Caco-2 (cell line): ENCODE results near the gene ZBTB24. TPM values are rescaled to one million over a fixed set of nuclear protein-coding genes. Genes with fewer than 3 reads are reported as not detected.

ENCODE experiments used
- BruUV-seq: library from RNA; stranded (reverse); fragments of 400-500 nt; replicated peaks from 2 replicates; lab custom pipeline; 2021; lab: Mats Ljungman, UMichigan
- CTCF ChIA-PET: fragments of 300-600 bp; sonication (Branson Sonifier 250); formaldehyde crosslinking; loops from one replicate; lab custom pipeline; 2022; ENCODE audit warnings: antibody characterized with exemption; lab: Charles Lee
- POLR2A ChIA-PET: fragments of 300-600 bp; sonication (Branson Sonifier 250); formaldehyde crosslinking; loops from one replicate; lab custom pipeline; 2022; ENCODE audit warnings: antibody characterized with exemption; lab: Charles Lee
- DNase-seq, 2 experiments: peaks; one replicate each; pipeline versions ENCODE4 v3.0.0 to v3.0.0-alpha.2; 2020 to 2022
- H3K27me3 ChIP-seq: replicated peaks from 2 replicates; pipeline ENCODE4 v1.6.0; 2011; ENCODE audit warnings: low read length; ENCODE audit not compliant: control insufficient read depth, insufficient read depth
- H3K36me3 ChIP-seq: 2 replicates; pipeline ENCODE4 v1.5.1; 2011; ENCODE audit warnings: low read length; ENCODE audit not compliant: control insufficient read depth, insufficient read depth
- H3K4me1 ChIP-seq: fragments of 250-450 bp; sonication (Bioruptor Pico); 2 replicates; pipeline ENCODE4 v1.5.1; 2020; ENCODE audit warnings: mild to moderate bottlenecking
- H3K4me3 ChIP-seq: 2 replicates; pipeline ENCODE4 v1.5.1; 2011; ENCODE audit warnings: low read depth, mild to moderate bottlenecking, control low read depth, low read length
- H3K9me3 ChIP-seq: fragments of 250-450 bp; sonication (Bioruptor Pico); 2 replicates; pipeline ENCODE4 v1.5.1; 2020; ENCODE audit warnings: mild to moderate bottlenecking, moderate library complexity
- H3K27ac Mint-ChIP-seq: one replicate; pipeline ENCODE4 v1.8.0; 2022; ENCODE audit warnings: mixed read lengths; ENCODE audit not compliant: unreplicated experiment
- H3K27me3 Mint-ChIP-seq: one replicate; pipeline ENCODE4 v1.8.0; 2022; ENCODE audit warnings: mixed read lengths; ENCODE audit not compliant: insufficient read depth, unreplicated experiment
- H3K36me3 Mint-ChIP-seq: one replicate; pipeline ENCODE4 v1.8.0; 2022; ENCODE audit warnings: mild to moderate bottlenecking, mixed read lengths; ENCODE audit not compliant: insufficient read depth, unreplicated experiment
- H3K4me1 Mint-ChIP-seq: one replicate; pipeline ENCODE4 v1.8.0; 2022; ENCODE audit warnings: low read depth, mixed read lengths; ENCODE audit not compliant: unreplicated experiment
- H3K4me3 Mint-ChIP-seq: one replicate; pipeline ENCODE4 v1.8.0; 2022; ENCODE audit warnings: mild to moderate bottlenecking, moderate library complexity, mixed read lengths; ENCODE audit not compliant: unreplicated experiment
- H3K9me3 Mint-ChIP-seq: one replicate; pipeline ENCODE4 v1.8.0; 2022; ENCODE audit warnings: mixed read lengths; ENCODE audit not compliant: unreplicated experiment
- intact Hi-C: fragments of 100-400 bp; cut with micrococcal nuclease; formaldehyde crosslinking; loops from one replicate; pipeline ENCODE4 v1.10.0; 2022; ENCODE audit not compliant: unreplicated experiment
- total RNA-seq: library from RNA; stranded (reverse); gene quantifications from 2 replicates; pipeline ENCODE4 v1.2.3, GENCODE V29; 2022
- TF ChIP-seq, protein P1 (sequence below), 2 experiments: fragments of 200-600 bp in 1 of 2; IDR thresholded peaks; 1 replicate in 1 of 2; 2 replicates in 1 of 2; pipeline versions ENCODE4 v1.5.1 to v1.8.0; 2011 to 2022; ENCODE audit warnings: antibody characterized with exemption in 1 of 2, control low read depth in 1 of 2, inconsistent platforms in 1 of 2, low read depth in 1 of 2, low read length in 1 of 2, mild to moderate bottlenecking in 1 of 2, moderate library complexity in 1 of 2; ENCODE audit not compliant: insufficient read depth in 1 of 2, severe bottlenecking in 1 of 2, unreplicated experiment in 1 of 2

ZBTB24 gene
- total RNA-seq, 1 experiment from 2014 or later = 10.3 TPM

DNA sequence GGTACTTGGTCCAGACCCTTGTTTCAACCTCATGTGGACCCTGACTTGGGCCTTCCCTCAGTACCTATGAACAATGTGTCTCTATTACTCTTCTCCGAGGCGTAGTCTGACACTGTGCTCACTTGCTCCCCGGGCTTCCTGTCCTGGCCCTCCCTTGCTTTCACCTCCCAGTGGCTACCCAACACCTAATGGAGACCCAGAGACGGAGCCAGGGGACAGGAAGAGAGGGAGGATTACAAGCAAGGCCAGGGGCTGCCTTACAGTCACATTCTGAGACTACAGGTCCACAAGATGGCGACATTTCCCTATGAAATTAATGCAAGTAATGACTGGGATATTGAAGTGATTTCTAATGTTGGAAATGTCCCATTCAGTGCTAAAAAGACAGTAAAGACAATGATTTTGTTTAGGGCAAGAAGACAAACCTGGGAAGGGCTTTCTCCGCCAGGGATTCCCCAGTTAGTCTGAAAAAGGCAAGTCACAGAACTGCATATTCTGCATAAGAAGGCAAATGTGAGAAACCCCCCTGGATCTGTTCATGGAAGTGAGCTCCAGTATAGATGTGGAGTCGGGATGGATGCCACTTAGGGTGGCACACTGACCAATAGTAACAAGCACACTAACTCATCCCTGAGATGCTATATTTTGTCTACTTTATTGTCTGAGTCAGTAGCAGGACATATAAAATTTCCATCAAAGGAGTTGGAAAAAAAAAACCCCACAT lies 44.0 kb upstream of the ZBTB24 start:
- H3K27ac Mint-ChIP-seq = no peak overlapping the region
- peak; percentile 53 to 67 for DNase-seq
- BruUV-seq = no TSS peak

GRCh38 chr6:109524129-109524528 lies 41.1 kb upstream of the ZBTB24 start:
- Mint-ChIP-seq H3K27me3 (peaks cover 10% of the 10 kb centered on the region), H3K27ac (no peak overlapping the region), H3K4me3 (no peak overlapping the region), H3K4me1 (no peaks in the 10 kb centered on the region), H3K9me3 (no peaks in the 10 kb centered on the region), H3K36me3 (no peaks in the 10 kb centered on the region)
- H3K27me3 ChIP-seq = no peaks in the 10 kb centered on the region
- TF ChIP-seq, protein P1, sequence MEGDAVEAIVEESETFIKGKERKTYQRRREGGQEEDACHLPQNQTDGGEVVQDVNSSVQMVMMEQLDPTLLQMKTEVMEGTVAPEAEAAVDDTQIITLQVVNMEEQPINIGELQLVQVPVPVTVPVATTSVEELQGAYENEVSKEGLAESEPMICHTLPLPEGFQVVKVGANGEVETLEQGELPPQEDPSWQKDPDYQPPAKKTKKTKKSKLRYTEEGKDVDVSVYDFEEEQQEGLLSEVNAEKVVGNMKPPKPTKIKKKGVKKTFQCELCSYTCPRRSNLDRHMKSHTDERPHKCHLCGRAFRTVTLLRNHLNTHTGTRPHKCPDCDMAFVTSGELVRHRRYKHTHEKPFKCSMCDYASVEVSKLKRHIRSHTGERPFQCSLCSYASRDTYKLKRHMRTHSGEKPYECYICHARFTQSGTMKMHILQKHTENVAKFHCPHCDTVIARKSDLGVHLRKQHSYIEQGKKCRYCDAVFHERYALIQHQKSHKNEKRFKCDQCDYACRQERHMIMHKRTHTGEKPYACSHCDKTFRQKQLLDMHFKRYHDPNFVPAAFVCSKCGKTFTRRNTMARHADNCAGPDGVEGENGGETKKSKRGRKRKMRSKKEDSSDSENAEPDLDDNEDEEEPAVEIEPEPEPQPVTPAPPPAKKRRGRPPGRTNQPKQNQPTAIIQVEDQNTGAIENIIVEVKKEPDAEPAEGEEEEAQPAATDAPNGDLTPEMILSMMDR (IDR thresholded peaks at IDR 0.05; ENCODE audit: insufficient read depth in 1 of 2, low read depth in 1 of 2, low read length in 1 of 2, severe bottlenecking in 1 of 2, unreplicated experiment in 1 of 2) = no peak
- DNase-seq = no peak
- no TSS peak for BruUV-seq
- H3K36me3 ChIP-seq = no peaks in the 10 kb centered on the region
- H3K9me3 ChIP-seq = peaks cover 9% of the 10 kb centered on the region
- ChIA-PET CTCF (no interaction called here), POLR2A (no interaction called here)
- H3K4me3 ChIP-seq = no peak overlapping the region
- intact Hi-C loops = no loop called here
- no peaks in the 10 kb centered on the region for H3K4me1 ChIP-seq

More for the DNA sequence above, 44.0 kb upstream of the ZBTB24 start:
- TF ChIP-seq, protein P1 (IDR thresholded peaks at IDR 0.05; ENCODE audit: insufficient read depth in 1 of 2, low read depth in 1 of 2, low read length in 1 of 2, severe bottlenecking in 1 of 2, unreplicated experiment in 1 of 2) = peak; percentile 56 to 65
- no peaks in the 10 kb centered on the region for H3K27me3 ChIP-seq
- no peaks in the 10 kb centered on the region for H3K36me3 ChIP-seq
- H3K4me1 ChIP-seq = no peaks in the 10 kb centered on the region
- no peak overlapping the region for H3K4me3 ChIP-seq
- POLR2A ChIA-PET = no interaction called here
- Mint-ChIP-seq H3K27me3 (peaks cover 4% of the 10 kb centered on the region), H3K9me3 (no peaks in the 10 kb centered on the region), H3K4me1 (no peaks in the 10 kb centered on the region), H3K4me3 (no peak overlapping the region), H3K36me3 (no peaks in the 10 kb centered on the region)
- intact Hi-C loops = loop anchor here (1.0 kb wide), 4 partner anchors 164 to 863 kb away; partner anchors contain the start of genes AK9 and FIG4
- peaks cover 9% of the 10 kb centered on the region for H3K9me3 ChIP-seq
- CTCF ChIA-PET = interaction anchor here (0.6 to 1.0 kb wide), 4 partner anchors 47 to 512 kb away, joined by 3 to 9 read pairs (median 4); partner anchors contain the start of genes AK9 and FIG4

- H3K4me1 ChIP-seq = no peaks in the 10 kb centered on the region
- no peak for DNase-seq
- Mint-ChIP-seq H3K4me1 (no peaks in the 10 kb centered on the region), H3K36me3 (no peaks in the 10 kb centered on the region), H3K27me3 (peaks cover 10% of the 10 kb centered on the region), H3K9me3 (no peaks in the 10 kb centered on the region), H3K27ac (no peak overlapping the region), H3K4me3 (no peak overlapping the region)
- CTCF ChIA-PET = no interaction called here
- no peaks in the 10 kb centered on the region for H3K27me3 ChIP-seq
- intact Hi-C loops = no loop called here
- H3K9me3 ChIP-seq = peaks cover 9% of the 10 kb centered on the region
- POLR2A ChIA-PET = no interaction called here
- H3K36me3 ChIP-seq = no peaks in the 10 kb centered on the region
- H3K4me3 ChIP-seq = no peak overlapping the region
- TF ChIP-seq, protein P1 (IDR thresholded peaks at IDR 0.05; ENCODE audit: insufficient read depth in 1 of 2, low read depth in 1 of 2, low read length in 1 of 2, severe bottlenecking in 1 of 2, unreplicated experiment in 1 of 2) = no peak
- BruUV-seq = no TSS peak
Observed at GRCh38 chr6:109523478-109523877, 40.5 kb upstream of the ZBTB24 start.
